H9 (cell line): ENCODE measurements around the gene OR10A3. TPM values are rescaled to one million over a fixed set of nuclear protein-coding genes. Genes with fewer than 3 reads are reported as not detected.

ENCODE experiments used
- DNase-seq: peaks from one replicate; pipeline ENCODE4 v3.0.0-alpha.2; 2017
- H2AFZ ChIP-seq: one replicate; pipeline ENCODE4 v1.6.1; 2013; ENCODE audit warnings: mild to moderate bottlenecking, low read length, control low read depth, moderate library complexity
- H2AK5ac ChIP-seq: 2 replicates; pipeline ENCODE4 v1.6.1; 2013; ENCODE audit warnings: low read length, control low read depth, mixed read lengths; ENCODE audit not compliant: insufficient read length
- H2BK120ac ChIP-seq: one replicate; pipeline ENCODE4 v1.6.1; 2013; ENCODE audit warnings: low read depth, mild to moderate bottlenecking, low read length, control low read depth, inconsistent platforms; ENCODE audit not compliant: poor library complexity, severe bottlenecking
- H2BK12ac ChIP-seq: 2 replicates; pipeline ENCODE4 v1.6.1; 2013; ENCODE audit warnings: low read length, control low read depth, mixed read lengths, low read depth; ENCODE audit not compliant: insufficient read length
- H2BK15ac ChIP-seq: 2 replicates; pipeline ENCODE4 v1.6.1; 2013; ENCODE audit warnings: low read depth, low read length, control low read depth
- H2BK20ac ChIP-seq: one replicate; pipeline ENCODE4 v1.6.1; 2013; ENCODE audit warnings: low read depth, mild to moderate bottlenecking, low read length, control low read depth, inconsistent platforms; ENCODE audit not compliant: poor library complexity, severe bottlenecking
- H2BK5ac ChIP-seq: 2 replicates; pipeline ENCODE4 v1.6.1; 2013; ENCODE audit warnings: low read length, control low read depth, mixed read lengths; ENCODE audit not compliant: insufficient read length
- H3K14ac ChIP-seq: 2 replicates; pipeline ENCODE4 v1.6.1; 2013; ENCODE audit warnings: low read length, control low read depth; ENCODE audit not compliant: insufficient read depth
- H3K18ac ChIP-seq: 2 replicates; pipeline ENCODE4 v1.6.1; 2013; ENCODE audit warnings: low read depth, mild to moderate bottlenecking, mixed read lengths, low read length, control low read depth; ENCODE audit not compliant: insufficient read length
- H3K23ac ChIP-seq: 2 replicates; pipeline ENCODE4 v1.6.1; 2013; ENCODE audit warnings: low read length, control low read depth, mixed read lengths, low read depth; ENCODE audit not compliant: insufficient read length
- H3K23me2 ChIP-seq: 2 replicates; pipeline ENCODE4 v1.6.1; 2013; ENCODE audit warnings: low read depth, mild to moderate bottlenecking, mixed read lengths, low read length, control low read depth; ENCODE audit not compliant: insufficient read length, poor library complexity, severe bottlenecking
- H3K27ac ChIP-seq: 2 replicates; pipeline ENCODE4 v1.5.1; 2013; ENCODE audit warnings: low read length, control low read depth, mixed read lengths, low read depth; ENCODE audit not compliant: insufficient read length
- H3K27me3 ChIP-seq: 2 replicates; pipeline ENCODE4 v1.6.1; 2013; ENCODE audit warnings: low read length, control low read depth, inconsistent platforms; ENCODE audit not compliant: insufficient read depth
- H3K4ac ChIP-seq: 2 replicates; pipeline ENCODE4 v1.6.1; 2013; ENCODE audit warnings: low read depth, mild to moderate bottlenecking, control low read depth, inconsistent platforms, low read length, moderate library complexity
- H3K4me1 ChIP-seq: 2 replicates; pipeline ENCODE4 v1.6.1; 2013; ENCODE audit warnings: low read length, control low read depth, inconsistent platforms; ENCODE audit not compliant: insufficient read depth
- H3K4me2 ChIP-seq: 2 replicates; pipeline ENCODE4 v1.6.1; 2013; ENCODE audit warnings: low read length, control low read depth, mixed read lengths; ENCODE audit not compliant: insufficient read length, insufficient read depth
- H3K56ac ChIP-seq: 2 replicates; pipeline ENCODE4 v1.6.1; 2013; ENCODE audit warnings: low read depth, mild to moderate bottlenecking, mixed read lengths, low read length, control low read depth; ENCODE audit not compliant: insufficient read length
- H3K79me1 ChIP-seq: 2 replicates; pipeline ENCODE4 v1.6.1; 2013; ENCODE audit warnings: low read depth, mild to moderate bottlenecking, moderate library complexity, low read length, control low read depth, inconsistent platforms; ENCODE audit not compliant: insufficient read depth, poor library complexity, severe bottlenecking
- H3K79me2 ChIP-seq: 2 replicates; pipeline ENCODE4 v1.6.1; 2013; ENCODE audit warnings: low read length, control low read depth, inconsistent platforms; ENCODE audit not compliant: insufficient read depth
- H3K9ac ChIP-seq: 2 replicates; pipeline ENCODE4 v1.6.1; 2013; ENCODE audit warnings: low read length, control low read depth, mixed read lengths; ENCODE audit not compliant: insufficient read length; ENCODE audit errors: extremely low read depth
- H3K9me3 ChIP-seq: one replicate; pipeline ENCODE4 v1.6.1; 2013; ENCODE audit warnings: low read depth, low read length, inconsistent platforms; ENCODE audit not compliant: control insufficient read depth
- H3T11ph ChIP-seq: one replicate; pipeline ENCODE4 v1.6.1; 2013; ENCODE audit warnings: mild to moderate bottlenecking, low read length, control low read depth, inconsistent platforms
- H4K20me1 ChIP-seq: one replicate; pipeline ENCODE4 v1.6.1; 2013; ENCODE audit not compliant: control insufficient read depth, insufficient read length, insufficient read depth
- H4K5ac ChIP-seq: 2 replicates; pipeline ENCODE4 v1.6.1; 2013; ENCODE audit warnings: low read depth, mild to moderate bottlenecking, mixed read lengths, low read length, control low read depth; ENCODE audit not compliant: insufficient read length
- H4K8ac ChIP-seq: replicated peaks from 2 replicates; pipeline ENCODE4 v1.6.1; 2013; ENCODE audit warnings: low read length, control low read depth, mixed read lengths, low read depth; ENCODE audit not compliant: insufficient read length
- H4K91ac ChIP-seq: 2 replicates; pipeline ENCODE4 v1.6.1; 2013; ENCODE audit warnings: low read depth, mild to moderate bottlenecking, moderate library complexity, mixed read lengths, low read length, control low read depth; ENCODE audit not compliant: insufficient read length
- H3K27ac Mint-ChIP-seq, 3 experiments: 2 replicates in 2 of 3; 3 replicates in 1 of 3; pipeline ENCODE4 v1.8.0; 2020 to 2021; ENCODE audit warnings: mixed read lengths in 3 of 3, mild to moderate bottlenecking in 1 of 3, moderate library complexity in 1 of 3
- H3K27me3 Mint-ChIP-seq: 2 replicates; pipeline ENCODE4 v1.8.0; 2021; ENCODE audit warnings: low read depth, mild to moderate bottlenecking, moderate library complexity, mixed read lengths
- H3K36me3 Mint-ChIP-seq, 3 experiments: 2 replicates in 2 of 3; 3 replicates in 1 of 3; pipeline ENCODE4 v1.8.0; 2020 to 2021; ENCODE audit warnings: low read depth in 3 of 3, mixed read lengths in 3 of 3; ENCODE audit not compliant: insufficient read depth in 1 of 3
- H3K4me1 Mint-ChIP-seq, 2 experiments: 2 replicates each; pipeline ENCODE4 v1.8.0; 2020; ENCODE audit warnings: mixed read lengths in 2 of 2
- H3K4me3 Mint-ChIP-seq, 2 experiments: 2 replicates in 1 of 2; 3 replicates in 1 of 2; pipeline ENCODE4 v1.8.0; 2020 to 2021; ENCODE audit warnings: mild to moderate bottlenecking in 2 of 2, mixed read lengths in 2 of 2, moderate library complexity in 1 of 2
- H3K9me3 Mint-ChIP-seq, 2 experiments: 2 replicates in 1 of 2; 3 replicates in 1 of 2; pipeline ENCODE4 v1.8.0; 2020; ENCODE audit warnings: mild to moderate bottlenecking in 2 of 2, mixed read lengths in 2 of 2, moderate library complexity in 1 of 2
- WGBS: extraction: QIAGEN DNeasy Blood & Tissue Kit; methylation state at CpG from one replicate; pipeline ENCODE4 v1.1.7; 2013; ENCODE audit warnings: missing lambda C conversion rate, low lambda C conversion rate, mixed read lengths; ENCODE audit not compliant: insufficient read length; ENCODE audit errors: extremely low coverage; 5-methylcytosine and 5-hydroxymethylcytosine counted together
- total RNA-seq: library from RNA; stranded (reverse); gene quantifications from 2 replicates; pipeline ENCODE4 v1.2.1, GENCODE V29; 2021
- TF ChIP-seq, protein P1 (sequence below): fragments of 200-600 bp; sonication (generic); conservative IDR thresholded peaks from 3 replicates; pipeline ENCODE4 v1.8.0; 2021; ENCODE audit warnings: antibody characterized with exemption, mild to moderate bottlenecking

The OR10A3 gene
- total RNA-seq, 1 experiment from 2014 or later: not detected

DNA sequence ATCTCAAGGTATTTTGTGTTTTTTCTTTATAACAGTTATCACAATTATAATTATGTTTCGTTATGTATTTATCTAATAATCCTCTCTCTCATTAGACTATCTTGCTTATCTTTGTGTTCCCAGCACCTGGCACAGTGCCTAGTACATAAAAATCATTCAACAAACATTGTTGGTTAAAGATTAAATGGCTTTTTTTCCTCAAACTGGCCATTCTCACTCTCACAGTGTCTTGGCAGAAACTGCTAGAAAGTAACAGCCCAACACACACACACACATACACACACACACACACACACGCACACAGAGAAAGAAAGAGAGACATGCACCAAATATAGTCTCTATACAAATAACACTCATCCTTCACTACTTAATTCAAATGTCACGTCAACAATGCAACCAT, 47.3 kb downstream of the OR10A3 start:
- Mint-ChIP-seq H3K4me3 (no peak overlapping the region), H3K27me3 (peaks cover 3% of the 10 kb centered on the region; the same call in 1 of the 2 replicates), H3K4me1 (peaks cover 6 to 10% of the 10 kb centered on the region in 2 experiments), H3K27ac (no peak overlapping the region), H3K36me3 (no peaks in the 10 kb centered on the region; a peak in 1 of 7 replicates), H3K9me3 (peaks cover 0 to 2% of the 10 kb centered on the region in 2 experiments; a peak in 3 of 5 replicates)
- H3K4me1 ChIP-seq: no peaks in the 10 kb centered on the region; the same call in 1 of the 2 replicates
- no peak overlapping the region for H3K23ac ChIP-seq
- no peak overlapping the region for H3K4me2 ChIP-seq
- no peak overlapping the region for H4K91ac ChIP-seq
- no peaks in the 10 kb centered on the region for H4K20me1 ChIP-seq
- no peak overlapping the region for H2BK12ac ChIP-seq
- no peaks in the 10 kb centered on the region for H3K27me3 ChIP-seq
- no peak overlapping the region for H3K9ac ChIP-seq
- H2AFZ ChIP-seq: no peak overlapping the region
- H4K5ac ChIP-seq: no peak overlapping the region
- 100% methylated on average over 1 of the region's 3 CpGs for WGBS
- no peak overlapping the region for H2BK120ac ChIP-seq
- H3K56ac ChIP-seq: no peak overlapping the region
- H3K27ac ChIP-seq: no peak overlapping the region
- H2BK5ac ChIP-seq: no peak overlapping the region
- DNase-seq: no peak
- H3K18ac ChIP-seq: no peak overlapping the region
- TF ChIP-seq, protein P1, sequence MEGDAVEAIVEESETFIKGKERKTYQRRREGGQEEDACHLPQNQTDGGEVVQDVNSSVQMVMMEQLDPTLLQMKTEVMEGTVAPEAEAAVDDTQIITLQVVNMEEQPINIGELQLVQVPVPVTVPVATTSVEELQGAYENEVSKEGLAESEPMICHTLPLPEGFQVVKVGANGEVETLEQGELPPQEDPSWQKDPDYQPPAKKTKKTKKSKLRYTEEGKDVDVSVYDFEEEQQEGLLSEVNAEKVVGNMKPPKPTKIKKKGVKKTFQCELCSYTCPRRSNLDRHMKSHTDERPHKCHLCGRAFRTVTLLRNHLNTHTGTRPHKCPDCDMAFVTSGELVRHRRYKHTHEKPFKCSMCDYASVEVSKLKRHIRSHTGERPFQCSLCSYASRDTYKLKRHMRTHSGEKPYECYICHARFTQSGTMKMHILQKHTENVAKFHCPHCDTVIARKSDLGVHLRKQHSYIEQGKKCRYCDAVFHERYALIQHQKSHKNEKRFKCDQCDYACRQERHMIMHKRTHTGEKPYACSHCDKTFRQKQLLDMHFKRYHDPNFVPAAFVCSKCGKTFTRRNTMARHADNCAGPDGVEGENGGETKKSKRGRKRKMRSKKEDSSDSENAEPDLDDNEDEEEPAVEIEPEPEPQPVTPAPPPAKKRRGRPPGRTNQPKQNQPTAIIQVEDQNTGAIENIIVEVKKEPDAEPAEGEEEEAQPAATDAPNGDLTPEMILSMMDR: no peak
- H4K8ac ChIP-seq: no peak overlapping the region
- no peaks in the 10 kb centered on the region for H3K23me2 ChIP-seq
- H3T11ph ChIP-seq: no peak overlapping the region
- H3K79me2 ChIP-seq: no peaks in the 10 kb centered on the region
- H2BK20ac ChIP-seq: no peak overlapping the region
- H3K14ac ChIP-seq: no peak overlapping the region
- no peaks in the 10 kb centered on the region for H3K79me1 ChIP-seq
- H2BK15ac ChIP-seq: no peak overlapping the region
- H3K4ac ChIP-seq: no peak overlapping the region
- H3K9me3 ChIP-seq: no peaks in the 10 kb centered on the region
- H2AK5ac ChIP-seq: no peak overlapping the region
